Measurements from ENCODE around the gene SMIM38. TPM values are rescaled to one million over a fixed set of nuclear protein-coding genes. Genes with fewer than 3 reads are reported as not detected.
A peak's percentile ranks its signal among the peaks of the same experiment; 100 is the strongest.

The SMIM38 gene
- total and polyA plus RNA-seq, 9 of the 15 experiments (the other 6 are each of a cell fraction or from before 2014, with no cell fraction given), result 0.07 to 1.2 (median 0.21) TPM; not detected in 2

- ATAC-seq, result peak; percentile 15; the same call in 1 of the 3 replicates
- Histone ChIP-seq H3K9me1 (ENCODE audit: control insufficient read depth, insufficient read depth, low read length) (peaks cover under 1% of the 10 kb centered on the region), H4K20me1 (replicated peaks; ENCODE audit: control insufficient read depth, insufficient read depth, low read length) (no peaks in the 10 kb centered on the region), H3K4me1 (replicated peaks in 1 of 2; ENCODE audit: control insufficient read depth in 2 of 2, insufficient read depth in 2 of 2, low read length in 2 of 2) (peaks cover 36% of the 10 kb centered on the region in 2 experiments; a peak in 4 of 5 replicates), H3K4me3 (no peak overlapping the region), H3K79me2 (ENCODE audit: control insufficient read depth, insufficient read depth, low read length) (no peaks in the 10 kb centered on the region; the same call in 2 of the 3 replicates), H3K4me2 (ENCODE audit: insufficient read depth, low read length) (0 out of 2 replicates have a peak overlapping the region, but pooled peaks have one; percentile 68), H3K36me3 (ENCODE audit: control insufficient read depth, insufficient read depth, low read length) (no peaks in the 10 kb centered on the region), H3K27me3 (ENCODE audit: control insufficient read depth in 2 of 2, insufficient read depth in 2 of 2, low read length in 2 of 2) (peaks cover 4 to 56% of the 10 kb centered on the region in 2 experiments), H3K9ac (ENCODE audit: insufficient read depth in 1 of 2, low read depth in 2 of 2, low read length in 2 of 2) (peak overlapping the region; percentile 31 to 39; a peak in 3 of 4 replicates), H2AFZ (ENCODE audit: low read depth, low read length) (peak overlapping the region; percentile 37; the same call in 1 of the 2 replicates), H3K27ac (ENCODE audit: extremely low read depth, low read depth, low read length) (no peak overlapping the region), H3K9me3 (replicated peaks; ENCODE audit: control insufficient read depth, insufficient read depth, low read depth, low read length) (no peaks in the 10 kb centered on the region)
- CTCF ChIA-PET (ENCODE audit: low intra/inter-chr PET ratio), result no interaction called here
- DNase-seq (ENCODE audit: extremely low read depth in 1 of 4, low spot score in 3 of 4), result peak; percentile 32 to 57 (median 48)
- BruUV-seq (replicated peaks), result no TSS peak
- intact Hi-C loops (cut with micrococcal nuclease) (no loop called here), in situ Hi-C loops (cut with MboI) (no loop called here)
- FAIRE-seq, result no peak
- POLR2A ChIA-PET, result interaction anchor here (0.6 kb wide), 4 partner anchors 15 to 551 kb away, joined by 3 read pairs; no protein-coding TSS in a partner anchor
- WGBS (ENCODE audit: insufficient coverage, low coverage, missing lambda C conversion rate), result 16% methylated on average over 28 of the region's 44 CpGs
- no peak for TF ChIP-seq SAFB2 (IDR thresholded peaks at IDR 0.05; ENCODE audit: borderline replicate concordance, low read depth, low read length, severe bottlenecking)
- TF ChIP-seq NELFE (IDR thresholded peaks at IDR 0.05; ENCODE audit: insufficient read depth, insufficient read length), result no peak
- no peak for TF ChIP-seq ZNF316 (IDR thresholded peaks at IDR 0.05)
- TF ChIP-seq KDM1A (IDR thresholded peaks at IDR 0.05), result no peak
- no peak for TF ChIP-seq DPF2 (IDR thresholded peaks at IDR 0.05)
- no peak for TF ChIP-seq MYNN (IDR thresholded peaks at IDR 0.05)
- no peak for TF ChIP-seq MYNN (CRISPR knock-in tag; IDR thresholded peaks at IDR 0.05)
- no peak for TF ChIP-seq HCFC1 (IDR thresholded peaks at IDR 0.05; ENCODE audit: low read depth, low read length)
- TF ChIP-seq EGR1 (conservative IDR thresholded peaks at IDR 0.05), result peak; percentile 64
- no peak for TF ChIP-seq VEZF1 (CRISPR knock-in tag; IDR thresholded peaks at IDR 0.05)
- no peak for TF ChIP-seq ZNF707 (CRISPR knock-in tag; conservative IDR thresholded peaks at IDR 0.05)
- TF ChIP-seq E2F8 (IDR thresholded peaks at IDR 0.05; ENCODE audit: low read depth, partially characterized antibody), result no peak
- no peak for TF ChIP-seq PRDM10 (IDR thresholded peaks at IDR 0.05; ENCODE audit: partially characterized antibody)
Measured at GRCh38 chr11:69157156-69157821, 1.6 kb downstream of the SMIM38 start.
